ENCODE measurements around the gene OR10AD1. TPM values are rescaled to one million over a fixed set of nuclear protein-coding genes. Genes with fewer than 3 reads are reported as not detected.

The OR10AD1 gene
- total and polyA plus RNA-seq, 9 of the 15 experiments (the other 6 are each of a cell fraction or from before 2014, with no cell fraction given): not detected

- ChIA-PET POLR2A (interaction anchor here (0.6 to 1.7 kb wide), 3 partner anchors 12 to 268 kb away, joined by 3 to 4 read pairs (median 3); no protein-coding TSS in a partner anchor), CTCF (ENCODE audit: low intra/inter-chr PET ratio) (no interaction called here)
- no peak for DNase-seq (ENCODE audit: extremely low read depth in 1 of 4, low spot score in 3 of 4)
- H3K27me3 ChIP-seq (ENCODE audit: control insufficient read depth in 2 of 2, insufficient read depth in 2 of 2, low read length in 2 of 2): peaks cover 9 to 30% of the 10 kb centered on the region in 2 experiments; a peak in 4 of 5 replicates
- in situ Hi-C loops (cut with MboI): no loop called here
- peaks cover 14 to 17% of the 10 kb centered on the region in 2 experiments for H3K4me1 ChIP-seq (replicated peaks in 1 of 2; ENCODE audit: control insufficient read depth in 2 of 2, insufficient read depth in 2 of 2, low read length in 2 of 2)
- FAIRE-seq: no peak
- no peak overlapping the region for H3K4me3 ChIP-seq
- H3K79me2 ChIP-seq (ENCODE audit: control insufficient read depth, insufficient read depth, low read length): no peaks in the 10 kb centered on the region
- H3K9ac ChIP-seq (ENCODE audit: insufficient read depth in 1 of 2, low read depth in 2 of 2, low read length in 2 of 2): no peak overlapping the region
- H2AFZ ChIP-seq (ENCODE audit: low read depth, low read length): no peak overlapping the region
- BruUV-seq (replicated peaks): no TSS peak
- no peak overlapping the region for H3K4me2 ChIP-seq (ENCODE audit: insufficient read depth, low read length)
- no peak overlapping the region for H3K27ac ChIP-seq (ENCODE audit: extremely low read depth, low read depth, low read length)
- TF ChIP-seq CEBPG (CRISPR knock-in tag; IDR thresholded peaks at IDR 0.05) (peak; percentile 46), CEBPG (tag; conservative IDR thresholded peaks at IDR 0.05 in 1 of 2, IDR thresholded peaks at IDR 0.05 in 1 of 2) (peak in 1 of 2 experiments; percentile 88; a peak in 3 of 4 replicates), ZNF143 (CRISPR knock-in tag; IDR thresholded peaks at IDR 0.05) (no peak), ATF7 (IDR thresholded peaks at IDR 0.05) (peak; percentile 43; the same call in 1 of the 2 replicates), UBTF (IDR thresholded peaks at IDR 0.05; ENCODE audit: borderline replicate concordance in 1 of 2, low read depth in 2 of 2, low read length in 2 of 2) (no peak), SMAD4 (CRISPR knock-in tag; conservative IDR thresholded peaks at IDR 0.05) (0 out of 2 replicates have a peak, but pooled peaks have one; percentile 45), ZNF512 (tag; IDR thresholded peaks at IDR 0.05) (peak; percentile 36; the same call in 1 of the 2 replicates), ATF3 (IDR thresholded peaks at IDR 0.05) (peak; percentile 70), ATF3 (CRISPR knock-in tag; conservative IDR thresholded peaks at IDR 0.05) (no peak)
- peak; percentile 5; the same call in 1 of the 3 replicates for ATAC-seq
- no peaks in the 10 kb centered on the region for H3K9me3 ChIP-seq (replicated peaks; ENCODE audit: control insufficient read depth, insufficient read depth, low read depth, low read length)
- 15% methylated on average over 2 of the region's 2 CpGs for WGBS (ENCODE audit: insufficient coverage, low coverage, missing lambda C conversion rate)
- peaks cover 2% of the 10 kb centered on the region for H3K9me1 ChIP-seq (ENCODE audit: control insufficient read depth, insufficient read depth, low read length)
- intact Hi-C loops (cut with micrococcal nuclease): no loop called here
- H4K20me1 ChIP-seq (replicated peaks; ENCODE audit: control insufficient read depth, insufficient read depth, low read length): no peaks in the 10 kb centered on the region
- no peaks in the 10 kb centered on the region for H3K36me3 ChIP-seq (ENCODE audit: control insufficient read depth, insufficient read depth, low read length)
Observed at GRCh38 chr12:48180857-48181495, 22.1 kb downstream of the OR10AD1 start.

Measured in K562 (cell line).